Measurements from ENCODE around the gene MPDZ.
A peak's percentile ranks its signal among the peaks of the same experiment; 100 is the strongest.

MPDZ gene

GRCh38 chr9:13111778-13112177 lies 167.7 kb downstream of the MPDZ start:
- Histone ChIP-seq H3K4me3 (ENCODE audit: low read depth, low read length) (no peak overlapping the region), H3K27ac (ENCODE audit: extremely low read depth, low read depth, low read length) (no peak overlapping the region), H3K9me3 (ENCODE audit: control insufficient read depth, insufficient read depth, low read depth, low read length) (no peaks in the 10 kb centered on the region), H3K4me1 (ENCODE audit: control insufficient read depth, insufficient read depth, low read length) (no peaks in the 10 kb centered on the region), H3K36me3 (ENCODE audit: control insufficient read depth in 2 of 2, insufficient read depth in 1 of 2, low read length in 2 of 2) (peaks cover 4 to 50% of the 10 kb centered on the region in 2 experiments; a peak in 2 of 3 replicates)
- TF ChIP-seq ZNF138 (tag by site-specific recombination; IDR thresholded peaks at IDR 0.05; ENCODE audit: borderline replicate concordance) (no peak), ZNF488 (tag by site-specific recombination; IDR thresholded peaks at IDR 0.05) (no peak), ZNF132 (tag by site-specific recombination; IDR thresholded peaks at IDR 0.05; ENCODE audit: borderline replicate concordance) (no peak), ZNF549 (tag by site-specific recombination; IDR thresholded peaks at IDR 0.05) (no peak), ZNF112 (tag by site-specific recombination; IDR thresholded peaks at IDR 0.05) (no peak), ZNF791 (tag by site-specific recombination; IDR thresholded peaks at IDR 0.05) (no peak), FEZF1 (tag by site-specific recombination; IDR thresholded peaks at IDR 0.05) (no peak), ZBTB48 (tag by site-specific recombination; IDR thresholded peaks at IDR 0.05) (no peak), ZNF704 (tag by site-specific recombination; IDR thresholded peaks at IDR 0.05) (no peak), ZNF121 (tag by site-specific recombination; IDR thresholded peaks at IDR 0.05) (no peak), PATZ1 (tag by site-specific recombination; IDR thresholded peaks at IDR 0.05) (no peak), ZBTB8A (tag by site-specific recombination; IDR thresholded peaks at IDR 0.05) (no peak), SALL2 (tag by site-specific recombination; IDR thresholded peaks at IDR 0.05; ENCODE audit: borderline replicate concordance) (no peak), ZNF629 (tag by site-specific recombination; IDR thresholded peaks at IDR 0.05) (no peak)
- POLR2A ChIA-PET: no interaction called here
- CTCF ChIA-PET: no interaction called here

- ChIA-PET CTCF (no interaction called here), POLR2A (no interaction called here)
- no peak overlapping the region for H3K4me3 ChIP-seq (ENCODE audit: low read depth, low read length)
- TF ChIP-seq ZNF174 (tag by site-specific recombination; IDR thresholded peaks at IDR 0.05): no peak
- TF ChIP-seq PRDM1 (tag by site-specific recombination; IDR thresholded peaks at IDR 0.05): peak; percentile 73
- no peaks in the 10 kb centered on the region for H3K9me3 ChIP-seq (ENCODE audit: control insufficient read depth, insufficient read depth, low read depth, low read length)
- H3K36me3 ChIP-seq (ENCODE audit: control insufficient read depth in 2 of 2, insufficient read depth in 1 of 2, low read length in 2 of 2): peaks cover 4 to 54% of the 10 kb centered on the region in 2 experiments; a peak in 2 of 3 replicates
- H3K27ac ChIP-seq (ENCODE audit: extremely low read depth, low read depth, low read length): no peak overlapping the region
- H3K4me1 ChIP-seq (ENCODE audit: control insufficient read depth, insufficient read depth, low read length): no peaks in the 10 kb centered on the region
Measured at GRCh38 chr9:13110766-13111417, 168.6 kb downstream of the MPDZ start.

GRCh38 chr9:13109781-13110180 lies 169.7 kb downstream of the MPDZ start:
- POLR2A ChIA-PET: no interaction called here
- CTCF ChIA-PET: interaction anchor here (1.0 kb wide), 1 partner anchor 390 kb away, joined by 3 read pairs; no protein-coding TSS in a partner anchor
- peaks cover 8 to 60% of the 10 kb centered on the region in 2 experiments; a peak in 2 of 3 replicates for H3K36me3 ChIP-seq (ENCODE audit: control insufficient read depth in 2 of 2, insufficient read depth in 1 of 2, low read length in 2 of 2)
- TF ChIP-seq HIC1 (tag by site-specific recombination; IDR thresholded peaks at IDR 0.05) (no peak), ZNF26 (tag by site-specific recombination; IDR thresholded peaks at IDR 0.05) (no peak), ZNF169 (tag by site-specific recombination; IDR thresholded peaks at IDR 0.05) (no peak), ZNF394 (tag by site-specific recombination; IDR thresholded peaks at IDR 0.05; ENCODE audit: borderline replicate concordance) (no peak), ZNF623 (tag by site-specific recombination; IDR thresholded peaks at IDR 0.05) (no peak), ZNF514 (tag by site-specific recombination; IDR thresholded peaks at IDR 0.05) (no peak), ZBTB7A (tag by site-specific recombination; IDR thresholded peaks at IDR 0.05; ENCODE audit: low read depth) (no peak), ZNF433 (tag by site-specific recombination; IDR thresholded peaks at IDR 0.05; ENCODE audit: low read depth) (no peak), ZNF596 (tag by site-specific recombination; IDR thresholded peaks at IDR 0.05) (no peak)

More at GRCh38 chr9:13109781-13110180, 169.7 kb downstream of the MPDZ start:
- no peaks in the 10 kb centered on the region for H3K4me1 ChIP-seq (ENCODE audit: control insufficient read depth, insufficient read depth, low read length)
- H3K9me3 ChIP-seq (ENCODE audit: control insufficient read depth, insufficient read depth, low read depth, low read length): no peaks in the 10 kb centered on the region
- no peak overlapping the region for H3K27ac ChIP-seq (ENCODE audit: extremely low read depth, low read depth, low read length)
- no peak overlapping the region for H3K4me3 ChIP-seq (ENCODE audit: low read depth, low read length)
